CD4-positive, alpha-beta memory T cell (primary cell): ENCODE data around the gene GCNT2. TPM values are rescaled to one million over a fixed set of nuclear protein-coding genes. Genes with fewer than 3 reads are reported as not detected.
"Not testable (repeated sequence)": the region's sequence is repeated elsewhere in the genome, so short reads cannot be mapped to it uniquely, and the experiment has no call there.

Source experiments
- CTCF ChIA-PET: fragments of 350-600 bp; sonication (Branson Sonifier 250); formaldehyde crosslinking; loops from one replicate; lab custom pipeline; 2021; ENCODE audit warnings: inconsistent platforms; ENCODE audit not compliant: partially characterized antibody; lab: Charles Lee
- POLR2A ChIA-PET: fragments of 350-600 bp; sonication (Branson Sonifier 250); formaldehyde crosslinking; loops from one replicate; lab custom pipeline; 2021; ENCODE audit not compliant: partially characterized antibody; lab: Charles Lee
- DNase-seq, 5 donors: peaks; one replicate each; pipeline versions ENCODE4 v3.0.0 to v3.0.0-alpha.2; 2020 to 2022; ENCODE audit warnings: mixed read lengths in 1 of 5
- H3K27ac ChIP-seq: one replicate; pipeline ENCODE4 v1.7.0; 2013; ENCODE audit warnings: low read depth, low read length
- H3K27me3 ChIP-seq: 2 replicates; pipeline ENCODE4 v1.7.0; 2013; ENCODE audit warnings: mild to moderate bottlenecking, low read length, moderate library complexity; ENCODE audit not compliant: insufficient read depth
- H3K36me3 ChIP-seq: 2 replicates; pipeline ENCODE4 v1.7.0; 2013; ENCODE audit warnings: mild to moderate bottlenecking, low read length, moderate library complexity; ENCODE audit not compliant: insufficient read depth
- H3K4me1 ChIP-seq: 2 replicates; pipeline ENCODE4 v1.7.0; 2013; ENCODE audit warnings: mild to moderate bottlenecking, low read length, moderate library complexity; ENCODE audit not compliant: insufficient read depth
- H3K4me3 ChIP-seq, 2 donors: one replicate each; pipeline ENCODE4 v1.7.0; 2013; ENCODE audit warnings: low read length in 2 of 2, mild to moderate bottlenecking in 1 of 2
- H3K9me3 ChIP-seq, 2 donors: one replicate each; pipeline ENCODE4 v1.7.0; 2013; ENCODE audit warnings: low read length in 2 of 2, control low read depth in 1 of 2; ENCODE audit not compliant: control insufficient read depth in 1 of 2
- H3K27ac Mint-ChIP-seq, 7 donors: one replicate each; pipeline ENCODE4 v1.8.0; 2020 to 2021; ENCODE audit warnings: mixed read lengths in 7 of 7, mild to moderate bottlenecking in 6 of 7, inconsistent platforms in 3 of 7, moderate library complexity in 3 of 7
- H3K27me3 Mint-ChIP-seq, 2 donors: one replicate each; pipeline ENCODE4 v1.8.0; 2020 to 2021; ENCODE audit warnings: mixed read lengths in 2 of 2
- H3K36me3 Mint-ChIP-seq, 2 donors: one replicate each; pipeline ENCODE4 v1.8.0; 2020 to 2021; ENCODE audit warnings: mixed read lengths in 2 of 2, inconsistent platforms in 1 of 2, mild to moderate bottlenecking in 1 of 2
- H3K4me1 Mint-ChIP-seq, 4 donors: one replicate each; pipeline ENCODE4 v1.8.0; 2020 to 2021; ENCODE audit warnings: mixed read lengths in 4 of 4, mild to moderate bottlenecking in 1 of 4
- H3K4me3 Mint-ChIP-seq, 8 donors: one replicate each; pipeline ENCODE4 v1.8.0; 2020 to 2021; ENCODE audit warnings: mixed read lengths in 8 of 8, mild to moderate bottlenecking in 7 of 8, moderate library complexity in 6 of 8, inconsistent platforms in 3 of 8
- H3K9me3 Mint-ChIP-seq, 8 donors: one replicate each; pipeline ENCODE4 v1.8.0; 2020 to 2021; ENCODE audit warnings: mixed read lengths in 8 of 8, mild to moderate bottlenecking in 5 of 8, inconsistent platforms in 3 of 8, moderate library complexity in 1 of 8
- intact Hi-C: fragments of 100-400 bp; cut with micrococcal nuclease; formaldehyde crosslinking; loops from one replicate; pipeline ENCODE4 v1.15.1; 2023
- polyA plus RNA-seq, 2 donors: library from polyadenylated mRNA; unstranded; fragments of 300-500 nt; fragmentation: Illumina TruSeq; gene quantifications; one replicate each; pipeline ENCODE4 v1.2.3, GENCODE V29; 2021
- total RNA-seq, 2 experiments: library from RNA; stranded (reverse); gene quantifications; one replicate each; pipeline ENCODE4 v1.2.3, GENCODE V29; 2021

The GCNT2 gene
- total and polyA plus RNA-seq, 4 experiments from 2014 or later: 0.75 to 4.2 (median 2.2) TPM

DNA sequence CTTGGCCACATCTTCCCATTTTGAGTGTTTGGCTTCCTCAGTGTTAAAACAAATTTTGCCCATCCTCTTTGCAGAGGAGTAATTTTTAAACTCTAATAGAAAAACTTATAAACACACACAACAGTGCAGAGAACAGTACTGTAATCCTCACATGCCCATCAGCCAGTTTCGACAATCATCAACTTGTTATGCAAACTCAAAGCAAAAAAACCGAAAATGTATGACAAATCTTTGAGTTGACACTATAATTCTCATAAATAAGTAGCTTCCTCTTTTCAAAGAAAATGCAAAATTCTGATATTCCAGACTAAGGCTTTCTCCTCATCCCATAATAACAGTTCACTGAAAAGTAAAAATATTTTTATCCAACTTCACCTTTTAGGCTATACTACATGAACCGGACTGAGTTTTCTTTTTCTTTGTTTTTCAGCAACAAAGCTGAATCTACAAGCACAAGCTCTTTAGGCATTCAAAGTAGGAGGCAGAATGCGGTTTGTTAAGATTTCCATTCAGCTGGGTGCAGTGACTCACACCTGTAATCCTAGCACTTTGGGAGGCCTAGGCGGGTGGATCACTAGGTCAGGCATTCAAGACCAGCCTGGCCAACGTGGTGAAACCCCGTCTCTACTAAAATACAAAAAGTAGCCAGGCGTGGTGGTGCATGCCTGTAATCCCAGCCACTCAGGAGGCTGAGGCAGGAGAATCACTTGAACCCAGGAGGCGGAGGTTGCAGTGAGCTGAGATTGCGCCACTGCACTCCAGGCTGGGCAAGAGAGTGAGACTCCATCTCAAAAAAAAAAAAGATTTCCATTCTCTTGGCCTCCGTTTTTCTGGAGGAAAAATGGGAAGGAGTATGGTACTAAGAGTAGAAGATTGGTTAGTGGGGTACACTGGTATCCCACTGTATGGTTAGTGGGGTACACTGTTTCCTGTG is 74.8 kb downstream of the GCNT2 start:
- Mint-ChIP-seq H3K4me3 (no peak overlapping the region), H3K27ac (no peak overlapping the region), H3K27me3 (no peaks in the 10 kb centered on the region), H3K36me3 (no peaks in the 10 kb centered on the region), H3K4me1 (peaks cover 0 to 1% (median 0%) of the 10 kb centered on the region in 4 donors), H3K9me3 (no peaks in the 10 kb centered on the region)
- H3K27me3 ChIP-seq: no peaks in the 10 kb centered on the region
- intact Hi-C loops: no loop called here
- H3K9me3 ChIP-seq: no peaks in the 10 kb centered on the region
- DNase-seq: no peak
- no peak overlapping the region for H3K27ac ChIP-seq
- ChIA-PET CTCF (no interaction called here), POLR2A (no interaction called here)
- no peak overlapping the region for H3K4me3 ChIP-seq
- no peaks in the 10 kb centered on the region for H3K4me1 ChIP-seq
- no peaks in the 10 kb centered on the region for H3K36me3 ChIP-seq

DNA sequence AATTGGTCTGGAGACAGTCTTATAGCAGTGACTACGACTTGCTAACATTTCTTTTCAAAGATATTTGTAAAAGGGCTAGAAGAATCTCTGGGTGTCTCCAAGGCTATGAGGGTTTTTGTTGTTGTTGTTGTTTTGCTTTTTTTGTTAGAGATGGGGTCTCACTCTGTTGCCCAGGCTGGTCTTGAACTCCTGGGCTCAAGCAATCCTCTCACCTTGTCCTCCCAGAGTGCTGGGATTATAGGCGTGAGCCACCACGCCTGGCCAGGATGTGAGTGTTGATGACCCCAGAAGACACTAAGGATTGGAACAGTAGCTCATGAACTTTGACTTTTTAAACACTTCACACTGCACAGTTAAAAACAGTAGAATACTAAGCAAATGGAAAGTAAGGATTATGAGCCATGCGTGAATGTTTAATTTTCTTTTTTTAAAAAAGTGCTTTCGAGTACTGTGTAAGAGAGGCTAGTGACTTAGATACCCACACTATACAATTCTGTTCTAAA is 76.4 kb downstream of the GCNT2 start:
- Mint-ChIP-seq H3K27me3 (no peaks in the 10 kb centered on the region), H3K4me1 (peaks cover 0 to 1% (median 0%) of the 10 kb centered on the region in 4 donors), H3K4me3 (no peak overlapping the region), H3K27ac (no peak overlapping the region), H3K36me3 (no peaks in the 10 kb centered on the region), H3K9me3 (no peaks in the 10 kb centered on the region)
- intact Hi-C loops: no loop called here
- no peaks in the 10 kb centered on the region for H3K4me1 ChIP-seq
- H3K27me3 ChIP-seq: no peaks in the 10 kb centered on the region
- no peak overlapping the region for H3K4me3 ChIP-seq
- ChIA-PET CTCF (no interaction called here), POLR2A (no interaction called here)
- DNase-seq: no peak
- no peaks in the 10 kb centered on the region for H3K36me3 ChIP-seq
- H3K9me3 ChIP-seq: no peaks in the 10 kb centered on the region
- H3K27ac ChIP-seq: no peak overlapping the region

- no peaks in the 10 kb centered on the region for H3K9me3 ChIP-seq
- intact Hi-C loops: no loop called here
- H3K27me3 ChIP-seq: no peaks in the 10 kb centered on the region
- no peak for DNase-seq
- CTCF ChIA-PET: no interaction called here
- POLR2A ChIA-PET: no interaction called here
- H3K27ac ChIP-seq: no peak overlapping the region
- no peaks in the 10 kb centered on the region for H3K36me3 Mint-ChIP-seq
- H3K27me3 Mint-ChIP-seq: no peaks in the 10 kb centered on the region
- H3K9me3 Mint-ChIP-seq: no peaks in the 10 kb centered on the region
- H3K4me3 ChIP-seq: no peak overlapping the region
- no peak overlapping the region for H3K4me3 Mint-ChIP-seq
- H3K4me1 Mint-ChIP-seq: peaks cover 0 to 1% (median 0%) of the 10 kb centered on the region in 4 donors
- no peaks in the 10 kb centered on the region for H3K4me1 ChIP-seq
- H3K36me3 ChIP-seq: no peaks in the 10 kb centered on the region
- no peak overlapping the region for H3K27ac Mint-ChIP-seq
Observed at GRCh38 chr6:10598084-10598960, 77.2 kb downstream of the GCNT2 start.

GRCh38 chr6:10599046-10599445 is 77.9 kb downstream of the GCNT2 start:
- H3K4me3 ChIP-seq: no peak overlapping the region
- Mint-ChIP-seq H3K36me3 (no peaks in the 10 kb centered on the region), H3K27ac (no peak overlapping the region), H3K4me1 (no peaks in the 10 kb centered on the region), H3K9me3 (no peaks in the 10 kb centered on the region), H3K27me3 (no peaks in the 10 kb centered on the region), H3K4me3 (no peak overlapping the region)
- ChIA-PET POLR2A (no interaction called here), CTCF (no interaction called here)
- H3K36me3 ChIP-seq: no peaks in the 10 kb centered on the region
- H3K9me3 ChIP-seq: no peaks in the 10 kb centered on the region
- H3K27me3 ChIP-seq: no peaks in the 10 kb centered on the region
- no peak for DNase-seq
- H3K27ac ChIP-seq: no peak overlapping the region
- H3K4me1 ChIP-seq: no peaks in the 10 kb centered on the region
- intact Hi-C loops: no loop called here

DNA sequence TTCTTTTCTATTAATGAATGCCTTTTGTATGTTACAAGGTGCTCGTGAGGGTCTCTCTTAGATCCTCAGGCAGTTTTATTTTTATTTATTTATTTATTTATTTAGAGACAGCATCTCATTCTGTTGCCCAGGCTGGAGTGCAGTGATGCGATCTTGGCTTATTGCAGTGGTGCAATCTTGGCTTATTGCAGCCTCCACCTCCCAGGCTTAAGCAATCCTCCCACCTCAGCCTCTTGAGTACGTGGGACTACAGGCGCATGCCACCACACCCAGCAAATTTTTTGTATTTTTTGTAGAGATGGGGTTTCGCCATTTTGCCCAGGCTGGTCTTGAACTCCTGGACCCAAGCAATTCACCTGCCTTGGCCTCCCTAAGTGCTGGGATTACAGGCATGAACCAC is 79.5 kb downstream of the GCNT2 start:
- H3K9me3 Mint-ChIP-seq, H3K27me3 Mint-ChIP-seq, H3K27ac Mint-ChIP-seq, H3K27me3 ChIP-seq, H3K4me3 ChIP-seq, POLR2A ChIA-PET, H3K4me1 ChIP-seq, H3K36me3 ChIP-seq, intact Hi-C loops, CTCF ChIA-PET, DNase-seq, H3K4me3 Mint-ChIP-seq, H3K4me1 Mint-ChIP-seq, H3K27ac ChIP-seq, H3K36me3 Mint-ChIP-seq, H3K9me3 ChIP-seq: not testable (repeated sequence)

- Mint-ChIP-seq H3K36me3 (peaks cover 0 to 5% of the 10 kb centered on the region in 2 donors), H3K27me3 (no peaks in the 10 kb centered on the region), H3K4me3 (no peak overlapping the region), H3K9me3 (peaks cover 0 to under 1% (median 0%) of the 10 kb centered on the region in 8 donors), H3K27ac (no peak overlapping the region), H3K4me1 (no peaks in the 10 kb centered on the region)
- H3K9me3 ChIP-seq: no peaks in the 10 kb centered on the region
- no peak for DNase-seq
- ChIA-PET POLR2A (no interaction called here), CTCF (no interaction called here)
- no peak overlapping the region for H3K27ac ChIP-seq
- H3K4me1 ChIP-seq: no peaks in the 10 kb centered on the region
- no peak overlapping the region for H3K4me3 ChIP-seq
- intact Hi-C loops: no loop called here
- H3K27me3 ChIP-seq: no peaks in the 10 kb centered on the region
- H3K36me3 ChIP-seq: no peaks in the 10 kb centered on the region
Observed at GRCh38 chr6:10603219-10603618, 82.1 kb downstream of the GCNT2 start.

DNA sequence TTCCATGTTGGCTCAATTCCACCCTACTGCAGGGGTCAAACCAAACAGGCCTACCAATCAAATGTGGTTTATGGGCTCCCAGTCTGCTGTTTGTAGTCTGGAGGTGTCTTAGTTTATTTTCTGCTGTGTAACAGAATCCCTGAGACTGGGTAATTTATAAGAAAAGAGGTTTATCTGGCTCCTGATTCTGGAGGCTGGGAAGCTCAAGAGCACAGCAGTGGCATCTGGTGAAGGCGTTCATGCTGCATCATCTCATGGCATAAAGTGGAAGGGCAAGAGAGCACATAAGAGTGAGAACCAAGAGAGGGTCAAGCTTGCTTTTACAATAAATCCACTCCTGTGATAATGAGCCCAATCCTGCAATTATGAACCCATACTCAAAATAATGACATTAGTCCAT is 87.9 kb downstream of the GCNT2 start:
- no peak for DNase-seq
- H3K27me3 Mint-ChIP-seq: no peaks in the 10 kb centered on the region
- no peaks in the 10 kb centered on the region for H3K4me1 Mint-ChIP-seq
- H3K4me3 ChIP-seq: no peak overlapping the region
- H3K27ac Mint-ChIP-seq: no peak overlapping the region
- peaks cover 0 to 18% of the 10 kb centered on the region in 2 donors for H3K36me3 Mint-ChIP-seq
- no peaks in the 10 kb centered on the region for H3K27me3 ChIP-seq
- H3K4me3 Mint-ChIP-seq: no peak overlapping the region
- intact Hi-C loops: no loop called here
- POLR2A ChIA-PET: no interaction called here
- H3K27ac ChIP-seq: no peak overlapping the region
- CTCF ChIA-PET: no interaction called here
- H3K9me3 Mint-ChIP-seq: peaks cover 0 to 14% (median 4%) of the 10 kb centered on the region in 8 donors
- no peaks in the 10 kb centered on the region for H3K36me3 ChIP-seq
- H3K9me3 ChIP-seq: no peaks in the 10 kb centered on the region
- H3K4me1 ChIP-seq: no peaks in the 10 kb centered on the region
